Stimulated activated effector memory CD8-positive, alpha-beta T cell treated with anti-CD3 and anti-CD28 coated beads, Interleukin-12 subunit alpha, Interleukin-12 subunit beta, amount 100 ng/mL, for 72 hours (primary cell): ENCODE measurements around the gene MAD1L1.
"Not testable (repeated sequence)": the region's sequence is repeated elsewhere in the genome, so short reads cannot be mapped to it uniquely, and the experiment has no call there.

Experiments
- ATAC-seq: fragments of 150-1000 bp; cut with Tn5 transposase; 2 replicates; pipeline ENCODE4 v1.10.0; 2021
- DNase-seq, 2 donors: peaks; one replicate each; pipeline ENCODE4 v3.0.0; 2021 to 2022; ENCODE audit warnings: low spot score in 2 of 2
- H3K27ac Mint-ChIP-seq: one replicate; pipeline ENCODE4 v1.8.0; 2022; ENCODE audit warnings: mild to moderate bottlenecking, mixed read lengths
- H3K36me3 Mint-ChIP-seq: one replicate; pipeline ENCODE4 v1.8.0; 2022; ENCODE audit warnings: mild to moderate bottlenecking, mixed read lengths
- H3K4me1 Mint-ChIP-seq: one replicate; pipeline ENCODE4 v1.8.0; 2022; ENCODE audit warnings: mixed read lengths
- H3K4me3 Mint-ChIP-seq: one replicate; pipeline ENCODE4 v1.8.0; 2022; ENCODE audit warnings: mild to moderate bottlenecking, mixed read lengths
- H3K9me3 Mint-ChIP-seq: one replicate; pipeline ENCODE4 v1.8.0; 2022; ENCODE audit warnings: mixed read lengths

MAD1L1 gene

GRCh38 chr7:2068693-2069471, 163.9 kb downstream of the MAD1L1 start:
- H3K36me3 Mint-ChIP-seq: no peaks in the 10 kb centered on the region
- H3K27ac Mint-ChIP-seq: no peak overlapping the region

GRCh38 chr7:2066251-2066919, 166.4 kb downstream of the MAD1L1 start:
- Mint-ChIP-seq H3K9me3 (no peaks in the 10 kb centered on the region), H3K27ac (no peak overlapping the region), H3K36me3 (no peaks in the 10 kb centered on the region), H3K4me1 (peaks cover 19% of the 10 kb centered on the region), H3K4me3 (no peak overlapping the region)
- DNase-seq (no peak), ATAC-seq (no peak)

More at GRCh38 chr7:2068693-2069471, 163.9 kb downstream of the MAD1L1 start:
- Mint-ChIP-seq H3K9me3 (no peaks in the 10 kb centered on the region), H3K4me1 (peaks cover 5% of the 10 kb centered on the region), H3K4me3 (no peak overlapping the region)
- DNase-seq: no peak
- peak; percentile 19 for ATAC-seq

- no peak overlapping the region for H3K27ac Mint-ChIP-seq
- no peak for ATAC-seq
- H3K4me3 Mint-ChIP-seq: no peak overlapping the region
- DNase-seq: no peak
- H3K9me3 Mint-ChIP-seq: no peaks in the 10 kb centered on the region
- H3K4me1 Mint-ChIP-seq: peaks cover 19% of the 10 kb centered on the region
- no peaks in the 10 kb centered on the region for H3K36me3 Mint-ChIP-seq
These were observed 167.2 kb downstream of the MAD1L1 start for GRCh38 chr7:2065528-2065927.

- Mint-ChIP-seq H3K4me1 (peaks cover 19% of the 10 kb centered on the region), H3K36me3 (no peaks in the 10 kb centered on the region), H3K9me3 (no peaks in the 10 kb centered on the region), H3K27ac (peak overlapping the region; percentile 32), H3K4me3 (no peak overlapping the region)
- ATAC-seq: no peak
- DNase-seq: no peak
These were observed 169.0 kb downstream of the MAD1L1 start for GRCh38 chr7:2063563-2064260.

- Mint-ChIP-seq H3K27ac (no peak overlapping the region), H3K9me3 (no peaks in the 10 kb centered on the region), H3K4me1 (peaks cover 19% of the 10 kb centered on the region), H3K4me3 (no peak overlapping the region), H3K36me3 (no peaks in the 10 kb centered on the region)
- ATAC-seq: no peak
- DNase-seq: no peak
These were observed 170.1 kb downstream of the MAD1L1 start for GRCh38 chr7:2062648-2063047.

- Mint-ChIP-seq H3K36me3 (no peaks in the 10 kb centered on the region), H3K27ac (no peak overlapping the region), H3K4me1 (peaks cover 19% of the 10 kb centered on the region), H3K9me3 (no peaks in the 10 kb centered on the region), H3K4me3 (no peak overlapping the region)
- no peak for DNase-seq
- no peak for ATAC-seq
These were observed 172.0 kb downstream of the MAD1L1 start for GRCh38 chr7:2060701-2061100.

DNA sequence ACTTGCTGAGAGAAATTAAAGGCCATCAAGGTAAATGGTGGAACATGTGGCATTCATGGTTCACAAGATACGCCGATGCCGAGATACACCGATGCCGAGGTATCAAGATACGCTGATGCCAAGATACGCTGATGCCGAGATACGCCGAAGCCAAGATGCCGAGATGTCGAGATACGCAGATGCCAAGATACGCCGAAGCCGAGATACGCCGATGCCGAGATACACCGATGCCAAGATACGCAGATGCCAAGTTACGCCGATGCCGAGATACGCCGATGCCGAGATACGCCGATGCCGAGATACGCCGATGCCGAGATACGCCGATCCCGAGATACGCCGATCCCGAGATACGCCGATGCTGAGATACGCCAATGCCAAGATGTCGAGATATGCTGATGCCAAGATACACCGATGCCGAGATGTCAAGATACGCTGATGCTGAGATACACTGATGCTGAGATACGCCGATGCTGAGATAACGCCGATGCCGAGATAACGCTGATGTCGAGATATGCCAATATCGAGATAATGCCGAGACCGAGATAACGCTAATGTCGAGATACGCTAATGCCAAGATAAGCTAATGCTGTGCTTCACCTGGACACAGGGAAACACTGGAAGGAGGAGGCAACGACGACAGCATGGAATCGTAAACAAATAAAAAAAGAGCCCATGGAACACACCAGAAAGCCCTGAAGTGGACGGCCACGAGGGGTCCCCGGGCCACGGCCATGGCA, 172.6 kb downstream of the MAD1L1 start:
- H3K27ac Mint-ChIP-seq: no peak overlapping the region
- no peak for ATAC-seq
- H3K4me1 Mint-ChIP-seq: peaks cover 19% of the 10 kb centered on the region
- H3K36me3 Mint-ChIP-seq: no peaks in the 10 kb centered on the region
- no peaks in the 10 kb centered on the region for H3K9me3 Mint-ChIP-seq
- no peak overlapping the region for H3K4me3 Mint-ChIP-seq
- no peak for DNase-seq

DNA sequence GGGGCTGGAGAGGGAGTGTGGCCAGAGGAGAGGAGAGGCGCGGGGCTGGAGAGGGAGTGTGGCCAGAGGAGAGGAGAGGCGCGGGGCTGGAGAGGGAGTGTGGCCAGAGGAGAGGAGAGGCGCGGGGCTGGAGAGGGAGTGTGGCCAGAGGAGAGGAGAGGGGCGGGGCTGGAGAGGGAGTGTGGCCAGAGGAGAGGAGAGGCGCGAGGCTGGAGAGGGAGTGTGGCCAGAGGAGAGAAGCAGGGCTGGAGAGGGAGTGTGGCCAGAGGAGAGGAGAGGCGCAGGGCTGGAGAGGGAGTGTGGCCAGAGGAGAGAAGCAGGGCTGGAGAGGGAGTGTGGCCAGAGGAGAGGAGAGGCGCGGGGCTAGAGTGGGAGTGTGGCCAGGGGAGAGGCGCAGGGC, 174.5 kb downstream of the MAD1L1 start:
- not testable (repeated sequence) for H3K4me3 Mint-ChIP-seq, H3K36me3 Mint-ChIP-seq, ATAC-seq, H3K9me3 Mint-ChIP-seq, H3K27ac Mint-ChIP-seq, H3K4me1 Mint-ChIP-seq, DNase-seq

- no peak for DNase-seq
- H3K27ac Mint-ChIP-seq: peak overlapping the region; percentile 24
- no peak overlapping the region for H3K4me3 Mint-ChIP-seq
- ATAC-seq: no peak
- H3K36me3 Mint-ChIP-seq: peaks cover 5% of the 10 kb centered on the region
- H3K4me1 Mint-ChIP-seq: no peaks in the 10 kb centered on the region
- no peaks in the 10 kb centered on the region for H3K9me3 Mint-ChIP-seq
These were observed 176.8 kb downstream of the MAD1L1 start for GRCh38 chr7:2055956-2056355.

- Mint-ChIP-seq H3K9me3 (no peaks in the 10 kb centered on the region), H3K4me1 (no peaks in the 10 kb centered on the region), H3K4me3 (no peak overlapping the region), H3K36me3 (peaks cover 5% of the 10 kb centered on the region), H3K27ac (no peak overlapping the region)
- ATAC-seq: no peak
- DNase-seq: no peak
These were observed 177.8 kb downstream of the MAD1L1 start for GRCh38 chr7:2054927-2055326.

DNA sequence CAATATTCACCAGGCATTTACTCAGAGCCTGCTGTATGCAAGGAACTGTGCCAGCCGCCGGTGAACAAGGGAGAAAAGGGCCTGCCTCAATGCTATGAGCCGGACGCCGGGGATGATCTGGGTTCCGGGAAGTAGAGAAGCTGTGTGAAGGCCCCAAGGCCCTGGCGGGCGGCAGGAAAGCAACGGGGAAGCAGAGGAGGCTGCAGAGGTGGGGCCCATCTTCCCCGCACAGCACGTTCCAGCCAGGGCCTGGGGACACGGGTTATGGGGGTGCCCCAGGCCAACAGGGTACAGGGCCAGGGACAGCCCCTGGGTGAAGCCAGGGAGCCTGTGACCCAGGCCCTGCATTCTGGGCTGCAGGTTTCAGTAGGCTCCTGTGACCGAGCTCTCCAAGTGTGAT, 179.3 kb downstream of the MAD1L1 start:
- Mint-ChIP-seq H3K9me3 (no peaks in the 10 kb centered on the region), H3K4me3 (no peak overlapping the region), H3K4me1 (peaks cover 10% of the 10 kb centered on the region), H3K27ac (no peak overlapping the region), H3K36me3 (peaks cover 5% of the 10 kb centered on the region)
- ATAC-seq (no peak), DNase-seq (no peak)

GRCh38 chr7:2052657-2053048, 180.1 kb downstream of the MAD1L1 start:
- DNase-seq: no peak
- Mint-ChIP-seq H3K27ac (no peak overlapping the region), H3K9me3 (no peaks in the 10 kb centered on the region), H3K4me1 (peaks cover 15% of the 10 kb centered on the region), H3K36me3 (peaks cover 5% of the 10 kb centered on the region), H3K4me3 (no peak overlapping the region)
- ATAC-seq: no peak

- Mint-ChIP-seq H3K4me3 (no peak overlapping the region), H3K4me1 (peaks cover 17% of the 10 kb centered on the region), H3K36me3 (peaks cover 5% of the 10 kb centered on the region), H3K9me3 (no peaks in the 10 kb centered on the region), H3K27ac (no peak overlapping the region)
- ATAC-seq: no peak
- no peak for DNase-seq
These were observed 180.8 kb downstream of the MAD1L1 start for GRCh38 chr7:2051707-2052656.

- peaks cover 17% of the 10 kb centered on the region for H3K4me1 Mint-ChIP-seq
- no peaks in the 10 kb centered on the region for H3K9me3 Mint-ChIP-seq
- DNase-seq (no peak), ATAC-seq (no peak)
- no peak overlapping the region for H3K27ac Mint-ChIP-seq
- H3K36me3 Mint-ChIP-seq: peaks cover 5% of the 10 kb centered on the region
- no peak overlapping the region for H3K4me3 Mint-ChIP-seq
These were observed 182.3 kb downstream of the MAD1L1 start for GRCh38 chr7:2050511-2050866.
